HepG2 (cell line): ENCODE measurements around the gene SYT7. TPM values are rescaled to one million over a fixed set of nuclear protein-coding genes. Genes with fewer than 3 reads are reported as not detected.

ENCODE experiments used
- ATAC-seq: fragments of 200-7000 bp; cut with Tn5 transposase; 3 replicates; pipeline ENCODE4 v1.9.1; 2020; ENCODE audit warnings: mild to moderate bottlenecking, moderate library complexity
- BruUV-seq: library from RNA; stranded (reverse); fragments of 400-500 nt; replicated peaks from 2 replicates; lab custom pipeline; 2021; lab: Mats Ljungman, UMichigan
- CTCF ChIA-PET: fragments of 300-600 bp; formaldehyde crosslinking; extraction: SDS; loops from one replicate; lab custom pipeline; 2021; ENCODE audit warnings: low total read pairs, inconsistent platforms, low intra/inter-chr PET ratio; lab: Yijun Ruan, JAX
- POLR2A ChIA-PET: fragments of 350-600 bp; sonication (Branson Sonifier 250); formaldehyde crosslinking; loops from one replicate; lab custom pipeline; 2020; ENCODE audit warnings: antibody characterized with exemption, inconsistent platforms; lab: Yijun Ruan, JAX
- DNase-seq: peaks from one replicate; pipeline ENCODE4 v3.0.0-alpha.2; 2015; ENCODE audit warnings: low spot score
- FAIRE-seq: peaks from 3 replicates; lab custom pipeline; 2011; peaks lifted over from hg19 to GRCh38; lab: Jason Lieb, UNC
- H2AFZ ChIP-seq: one replicate; pipeline ENCODE4 v1.6.1; 2011; ENCODE audit warnings: low read length, inconsistent platforms
- H3K27ac ChIP-seq: fragments of 300-600 bp; 3 replicates; pipeline ENCODE4 v1.8.0; 2011; ENCODE audit warnings: mixed run types, mild to moderate bottlenecking, mixed read lengths, low read length, inconsistent platforms; ENCODE audit not compliant: insufficient read depth; ENCODE audit errors: extremely low read length
- H3K27me3 ChIP-seq, 2 experiments: fragments of 200-600 bp in 1 of 2; 2 replicates in 1 of 2; 3 replicates in 1 of 2; pipeline versions ENCODE4 v1.6.0 to v1.8.0; 2011; ENCODE audit warnings: low read length in 2 of 2, mild to moderate bottlenecking in 2 of 2, moderate library complexity in 2 of 2, inconsistent platforms in 1 of 2; ENCODE audit not compliant: insufficient read depth in 2 of 2, control insufficient read depth in 1 of 2
- H3K36me3 ChIP-seq, 2 experiments: fragments of 200-600 bp in 1 of 2; replicated peaks in 1 of 2; 2 replicates in 1 of 2; 3 replicates in 1 of 2; pipeline versions ENCODE4 v1.5.1 to v1.8.0; 2011; ENCODE audit warnings: low read length in 2 of 2, inconsistent platforms in 1 of 2; ENCODE audit not compliant: insufficient read depth in 2 of 2, control insufficient read depth in 1 of 2
- H3K4me1 ChIP-seq: 2 replicates; pipeline ENCODE4 v1.5.1; 2012; ENCODE audit warnings: low read length, inconsistent platforms; ENCODE audit not compliant: insufficient read depth
- H3K4me2 ChIP-seq: 2 replicates; pipeline ENCODE4 v1.6.0; 2011; ENCODE audit warnings: low read depth, low read length, inconsistent platforms
- H3K4me3 ChIP-seq, 3 experiments: fragments of 200-600 bp in 1 of 3; sonication (generic), shearing (Covaris generic) in 1 of 3; replicated peaks in 1 of 3; 2 replicates each; pipeline ENCODE4 v1.5.1; 2011 to 2016; ENCODE audit warnings: low read length in 3 of 3, inconsistent platforms in 2 of 3, low read depth in 2 of 3, mild to moderate bottlenecking in 2 of 3, control low read depth in 1 of 3, mixed read lengths in 1 of 3; ENCODE audit not compliant: insufficient read depth in 1 of 3
- H3K79me2 ChIP-seq: one replicate; pipeline ENCODE4 v1.6.1; 2011; ENCODE audit warnings: low read length, inconsistent platforms; ENCODE audit not compliant: insufficient read depth
- H3K9ac ChIP-seq: 2 replicates; pipeline ENCODE4 v1.6.0; 2011; ENCODE audit warnings: mild to moderate bottlenecking, low read depth, low read length, inconsistent platforms; ENCODE audit not compliant: insufficient read depth
- H3K9me3 ChIP-seq: 2 replicates; pipeline ENCODE4 v1.5.1; 2012; ENCODE audit warnings: mild to moderate bottlenecking, low read length
- H4K20me1 ChIP-seq: 2 replicates; pipeline ENCODE4 v1.6.0; 2011; ENCODE audit warnings: inconsistent platforms, mild to moderate bottlenecking, low read length, moderate library complexity; ENCODE audit not compliant: insufficient read depth
- CCDC6 ChIP-seq: sonication (generic); formaldehyde crosslinking; IDR thresholded peaks from 2 replicates; pipeline ENCODE4 v1.8.1; 2022; ENCODE audit warnings: mild to moderate bottlenecking, missing genetic modification reagents, moderate library complexity
- CEBPG ChIP-seq: IDR thresholded peaks from 2 replicates; pipeline ENCODE4 v1.6.1; 2016
- GTF2F1 ChIP-seq: fragments of 150-350 bp; IDR thresholded peaks from 2 replicates; pipeline ENCODE4 v1.6.1; 2014; ENCODE audit warnings: low read length
- MLLT10 ChIP-seq: sonication (generic); formaldehyde crosslinking; IDR thresholded peaks from 2 replicates; pipeline ENCODE4 v1.4.0; 2020; ENCODE audit warnings: missing genetic modification reagents
- MTA1 ChIP-seq: sonication (generic); formaldehyde crosslinking; IDR thresholded peaks from 2 replicates; pipeline ENCODE4 v1.4.0; 2020; ENCODE audit warnings: missing genetic modification reagents, mild to moderate bottlenecking, borderline replicate concordance
- NFKB2 ChIP-seq: sonication (generic); formaldehyde crosslinking; IDR thresholded peaks from 2 replicates; pipeline ENCODE4 v1.4.0; 2020; ENCODE audit warnings: missing genetic modification reagents, borderline replicate concordance
- NFYB ChIP-seq: sonication (generic); formaldehyde crosslinking; IDR thresholded peaks from 2 replicates; pipeline ENCODE4 v1.4.0; 2020; ENCODE audit warnings: missing genetic modification reagents
- NR0B2 ChIP-seq: sonication (generic); formaldehyde crosslinking; IDR thresholded peaks from 2 replicates; pipeline ENCODE4 v1.4.0; 2020; ENCODE audit warnings: mild to moderate bottlenecking, missing genetic modification reagents
- PREB ChIP-seq: sonication (generic); formaldehyde crosslinking; IDR thresholded peaks from 2 replicates; pipeline ENCODE4 v1.4.0; 2020; ENCODE audit warnings: missing genetic modification reagents
- RFX1 ChIP-seq: fragments of 450-650 bp; IDR thresholded peaks from 2 replicates; pipeline ENCODE4 v1.6.1; 2017
- ZNF225 ChIP-seq: sonication (generic); formaldehyde crosslinking; IDR thresholded peaks from 2 replicates; pipeline ENCODE4 v1.4.0; 2020; ENCODE audit warnings: mild to moderate bottlenecking, missing genetic modification reagents
- ZNF234 ChIP-seq: sonication (generic); formaldehyde crosslinking; conservative IDR thresholded peaks from 2 replicates; pipeline ENCODE4 v1.5.1; 2020; ENCODE audit warnings: mild to moderate bottlenecking, missing genetic modification reagents
- ZNF446 ChIP-seq: sonication (generic); formaldehyde crosslinking; IDR thresholded peaks from 2 replicates; pipeline ENCODE4 v1.5.0; 2020; ENCODE audit warnings: mild to moderate bottlenecking, missing genetic modification reagents
- ZNF576 ChIP-seq: sonication (generic); formaldehyde crosslinking; IDR thresholded peaks from 2 replicates; pipeline ENCODE4 v1.4.0; 2020; ENCODE audit warnings: mild to moderate bottlenecking, missing genetic modification reagents
- ZSCAN20 ChIP-seq: sonication (generic); formaldehyde crosslinking; IDR thresholded peaks from 2 replicates; pipeline ENCODE4 v1.4.0; 2020; ENCODE audit warnings: missing genetic modification reagents, mild to moderate bottlenecking, borderline replicate concordance
- WGBS: methylation state at CpG from one replicate; pipeline ENCODE4 v1.1.6; 2017; ENCODE audit warnings: low lambda C conversion rate; 5-methylcytosine and 5-hydroxymethylcytosine counted together
- in situ Hi-C: cut with HindIII; loops from 2 replicates; pipeline ENCODE4 v1.10.0; 2017; ENCODE audit warnings: low pct_unique_long_range_greater_than_20kb; ENCODE audit not compliant: extremely low pct_ligation_motif_present
- intact Hi-C: fragments of 100-400 bp; cut with micrococcal nuclease; formaldehyde crosslinking; loops from one replicate; pipeline ENCODE4 v1.10.0; 2022; ENCODE audit not compliant: unreplicated experiment
- polyA plus RNA-seq, 8 experiments: library from polyadenylated mRNA; depleted of rRNA in 3 of 8; stranded (reverse) in 7 of 8; unstranded in 1 of 8; fragments of >200 nt; fragmentation: Illumina TruSeq in 4 of 8; extraction: Trizol in 4 of 8; gene quantifications; 2 replicates each; pipeline versions ENCODE4 v1.2.1 to v1.2.3, GENCODE V29; 2011 to 2016; ENCODE audit warnings: low read depth in 4 of 8, missing spikeins in 1 of 8, mixed read lengths in 1 of 8; ENCODE audit not compliant: insufficient read depth in 1 of 8
- total RNA-seq, 5 experiments: library from RNA; depleted of rRNA; stranded (reverse); fragments of >200 nt; fragmentation: Illumina TruSeq; extraction: Trizol; gene quantifications; 2 replicates each; pipeline ENCODE4 v1.2.3, GENCODE V29; 2016; ENCODE audit warnings: low read depth in 1 of 5
- TF ChIP-seq, protein P1 (sequence below): sonication (generic); formaldehyde crosslinking; IDR thresholded peaks from 2 replicates; pipeline ENCODE4 v1.4.0; 2020; ENCODE audit warnings: missing genetic modification reagents
- TF ChIP-seq, protein P2 (sequence below): IDR thresholded peaks from 2 replicates; pipeline ENCODE4 v1.6.1; 2016; ENCODE audit warnings: missing genetic modification reagents, missing compliant biosample characterization
- TF ChIP-seq, protein P3 (sequence below): sonication (generic); formaldehyde crosslinking; IDR thresholded peaks from 2 replicates; pipeline ENCODE4 v1.4.0; 2020; ENCODE audit warnings: missing genetic modification reagents

SYT7 gene
- total and polyA plus RNA-seq, 2 of the 13 experiments (the other 11 are each of a cell fraction or from before 2014, with no cell fraction given), result 1.4 to 4.4 TPM

DNA sequence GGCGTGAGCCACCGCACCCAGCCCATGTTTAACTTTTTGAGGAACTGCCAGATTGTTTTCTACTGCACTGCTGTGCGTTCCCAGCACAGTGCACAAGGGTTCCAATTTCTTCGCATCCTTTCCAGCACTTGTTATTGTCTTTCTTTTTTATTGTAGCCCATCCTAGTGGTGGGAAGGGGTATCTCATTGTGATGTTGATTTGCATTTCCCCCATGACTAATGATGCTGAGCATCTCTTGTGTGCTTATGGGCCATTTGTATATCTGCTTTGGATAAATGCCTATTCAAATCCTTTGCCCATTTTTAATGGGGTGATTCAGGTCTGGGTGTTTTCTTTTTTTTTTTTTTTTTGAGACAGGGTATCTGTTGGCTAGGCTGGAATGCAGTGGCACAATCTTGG, 36.6 kb upstream of the SYT7 start:
- BruUV-seq, result no TSS peak
- H3K27me3 ChIP-seq, result no peaks in the 10 kb centered on the region; a peak in 2 of 5 replicates
- H3K4me2 ChIP-seq, result no peak overlapping the region
- peaks cover 9% of the 10 kb centered on the region; the same call in 1 of the 2 replicates for H3K4me1 ChIP-seq
- H3K9ac ChIP-seq, result no peak overlapping the region
- no peak for DNase-seq
- intact Hi-C loops (no loop called here), in situ Hi-C loops (no loop called here)
- no peak overlapping the region for H3K27ac ChIP-seq
- ChIA-PET POLR2A (no interaction called here), CTCF (no interaction called here)
- ATAC-seq, result no peak
- H3K36me3 ChIP-seq, result no peaks in the 10 kb centered on the region
- H4K20me1 ChIP-seq, result no peaks in the 10 kb centered on the region
- 94% methylated on average over 4 of the region's 4 CpGs for WGBS
- FAIRE-seq, result no peak
- no peak for TF ChIP-seq PREB (CRISPR knock-in tag)
- no peak for TF ChIP-seq CEBPG (CRISPR knock-in tag)
- TF ChIP-seq, protein P1, sequence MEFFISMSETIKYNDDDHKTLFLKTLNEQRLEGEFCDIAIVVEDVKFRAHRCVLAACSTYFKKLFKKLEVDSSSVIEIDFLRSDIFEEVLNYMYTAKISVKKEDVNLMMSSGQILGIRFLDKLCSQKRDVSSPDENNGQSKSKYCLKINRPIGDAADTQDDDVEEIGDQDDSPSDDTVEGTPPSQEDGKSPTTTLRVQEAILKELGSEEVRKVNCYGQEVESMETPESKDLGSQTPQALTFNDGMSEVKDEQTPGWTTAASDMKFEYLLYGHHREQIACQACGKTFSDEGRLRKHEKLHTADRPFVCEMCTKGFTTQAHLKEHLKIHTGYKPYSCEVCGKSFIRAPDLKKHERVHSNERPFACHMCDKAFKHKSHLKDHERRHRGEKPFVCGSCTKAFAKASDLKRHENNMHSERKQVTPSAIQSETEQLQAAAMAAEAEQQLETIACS, result no peak
- TF ChIP-seq NFYB (CRISPR knock-in tag), result no peak
- no peak for TF ChIP-seq ZNF234 (CRISPR knock-in tag)
- TF ChIP-seq NFKB2 (CRISPR knock-in tag), result no peak
- TF ChIP-seq CCDC6 (CRISPR knock-in tag), result no peak
- TF ChIP-seq NR0B2 (CRISPR knock-in tag), result no peak
- no peak for TF ChIP-seq RFX1
- no peak for TF ChIP-seq ZNF576 (CRISPR knock-in tag)
- no peak for TF ChIP-seq ZNF225 (CRISPR knock-in tag)
- TF ChIP-seq, protein P2, sequence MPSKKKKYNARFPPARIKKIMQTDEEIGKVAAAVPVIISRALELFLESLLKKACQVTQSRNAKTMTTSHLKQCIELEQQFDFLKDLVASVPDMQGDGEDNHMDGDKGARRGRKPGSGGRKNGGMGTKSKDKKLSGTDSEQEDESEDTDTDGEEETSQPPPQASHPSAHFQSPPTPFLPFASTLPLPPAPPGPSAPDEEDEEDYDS (CRISPR knock-in tag), result no peak
- TF ChIP-seq, protein P3, sequence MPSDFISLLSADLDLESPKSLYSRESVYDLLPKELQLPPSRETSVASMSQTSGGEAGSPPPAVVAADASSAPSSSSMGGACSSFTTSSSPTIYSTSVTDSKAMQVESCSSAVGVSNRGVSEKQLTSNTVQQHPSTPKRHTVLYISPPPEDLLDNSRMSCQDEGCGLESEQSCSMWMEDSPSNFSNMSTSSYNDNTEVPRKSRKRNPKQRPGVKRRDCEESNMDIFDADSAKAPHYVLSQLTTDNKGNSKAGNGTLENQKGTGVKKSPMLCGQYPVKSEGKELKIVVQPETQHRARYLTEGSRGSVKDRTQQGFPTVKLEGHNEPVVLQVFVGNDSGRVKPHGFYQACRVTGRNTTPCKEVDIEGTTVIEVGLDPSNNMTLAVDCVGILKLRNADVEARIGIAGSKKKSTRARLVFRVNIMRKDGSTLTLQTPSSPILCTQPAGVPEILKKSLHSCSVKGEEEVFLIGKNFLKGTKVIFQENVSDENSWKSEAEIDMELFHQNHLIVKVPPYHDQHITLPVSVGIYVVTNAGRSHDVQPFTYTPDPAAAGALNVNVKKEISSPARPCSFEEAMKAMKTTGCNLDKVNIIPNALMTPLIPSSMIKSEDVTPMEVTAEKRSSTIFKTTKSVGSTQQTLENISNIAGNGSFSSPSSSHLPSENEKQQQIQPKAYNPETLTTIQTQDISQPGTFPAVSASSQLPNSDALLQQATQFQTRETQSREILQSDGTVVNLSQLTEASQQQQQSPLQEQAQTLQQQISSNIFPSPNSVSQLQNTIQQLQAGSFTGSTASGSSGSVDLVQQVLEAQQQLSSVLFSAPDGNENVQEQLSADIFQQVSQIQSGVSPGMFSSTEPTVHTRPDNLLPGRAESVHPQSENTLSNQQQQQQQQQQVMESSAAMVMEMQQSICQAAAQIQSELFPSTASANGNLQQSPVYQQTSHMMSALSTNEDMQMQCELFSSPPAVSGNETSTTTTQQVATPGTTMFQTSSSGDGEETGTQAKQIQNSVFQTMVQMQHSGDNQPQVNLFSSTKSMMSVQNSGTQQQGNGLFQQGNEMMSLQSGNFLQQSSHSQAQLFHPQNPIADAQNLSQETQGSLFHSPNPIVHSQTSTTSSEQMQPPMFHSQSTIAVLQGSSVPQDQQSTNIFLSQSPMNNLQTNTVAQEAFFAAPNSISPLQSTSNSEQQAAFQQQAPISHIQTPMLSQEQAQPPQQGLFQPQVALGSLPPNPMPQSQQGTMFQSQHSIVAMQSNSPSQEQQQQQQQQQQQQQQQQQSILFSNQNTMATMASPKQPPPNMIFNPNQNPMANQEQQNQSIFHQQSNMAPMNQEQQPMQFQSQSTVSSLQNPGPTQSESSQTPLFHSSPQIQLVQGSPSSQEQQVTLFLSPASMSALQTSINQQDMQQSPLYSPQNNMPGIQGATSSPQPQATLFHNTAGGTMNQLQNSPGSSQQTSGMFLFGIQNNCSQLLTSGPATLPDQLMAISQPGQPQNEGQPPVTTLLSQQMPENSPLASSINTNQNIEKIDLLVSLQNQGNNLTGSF (CRISPR knock-in tag), result no peak
- no peak for TF ChIP-seq ZNF446 (CRISPR knock-in tag)
- TF ChIP-seq GTF2F1, result no peak
- TF ChIP-seq MLLT10 (CRISPR knock-in tag), result no peak
- TF ChIP-seq MTA1 (CRISPR knock-in tag), result no peak
- no peak for TF ChIP-seq ZSCAN20 (CRISPR knock-in tag)
- H3K9me3 ChIP-seq, result no peaks in the 10 kb centered on the region
- no peak overlapping the region for H2AFZ ChIP-seq
- no peak overlapping the region for H3K4me3 ChIP-seq
- H3K79me2 ChIP-seq, result no peaks in the 10 kb centered on the region
